HG03045 (cell line): ENCODE data around the gene ERAL1.
"Not testable (repeated sequence)": the region's sequence is repeated elsewhere in the genome, so short reads cannot be mapped to it uniquely, and the experiment has no call there.

Source experiments
- ATAC-seq: cut with Tn5 transposase; IDR thresholded peaks from one replicate; pipeline ENCODE4 v1.9.1; 2021; ENCODE audit warnings: mild to moderate bottlenecking, moderate library complexity; ENCODE audit not compliant: unreplicated experiment

The ERAL1 gene

DNA sequence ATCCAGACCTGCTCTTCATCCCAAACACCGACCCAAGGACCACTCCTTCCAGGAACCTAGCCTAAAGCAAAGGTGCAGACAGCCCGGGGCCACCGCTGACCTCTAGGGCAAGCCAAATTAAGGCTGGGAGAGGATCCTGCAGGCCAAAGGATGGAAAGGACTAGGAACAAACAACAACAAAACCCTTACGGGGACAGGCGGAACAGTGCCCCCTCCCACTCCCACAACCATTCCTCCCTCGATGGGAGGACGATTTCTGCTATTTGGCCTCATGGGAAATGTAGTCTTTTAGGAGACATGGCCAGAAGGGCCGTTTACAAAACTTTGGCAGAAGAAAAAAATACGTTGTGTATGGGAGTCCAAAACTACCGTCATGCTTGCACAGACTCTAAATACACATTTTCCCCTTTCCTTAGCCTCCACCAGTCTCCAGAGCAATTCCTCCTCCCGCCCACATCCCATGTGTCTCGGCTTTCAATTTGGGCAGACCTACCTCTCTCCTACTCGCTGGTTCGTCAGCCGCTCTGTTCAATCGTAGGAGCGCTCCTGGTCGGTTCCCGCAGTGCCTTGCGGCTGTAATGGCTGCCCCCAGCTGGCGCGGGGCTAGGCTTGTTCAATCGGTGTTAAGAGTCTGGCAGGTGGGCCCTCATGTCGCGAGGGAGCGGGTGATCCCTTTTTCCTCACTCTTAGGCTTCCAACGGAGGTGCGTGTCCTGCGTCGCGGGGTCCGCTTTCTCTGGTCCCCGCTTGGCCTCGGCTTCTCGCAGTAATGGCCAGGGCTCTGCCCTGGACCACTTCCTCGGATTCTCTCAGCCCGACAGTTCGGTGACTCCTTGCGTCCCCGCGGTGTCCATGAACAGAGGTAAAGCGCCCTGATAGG, at the start of gene ERAL1:
Gene ERAL1, plus strand, starts transcription at position 560 of the 879 bp plus-strand sequence. Its CDS starts 19 bp downstream, at position 579.
- peak; percentile 86 for ATAC-seq

DNA sequence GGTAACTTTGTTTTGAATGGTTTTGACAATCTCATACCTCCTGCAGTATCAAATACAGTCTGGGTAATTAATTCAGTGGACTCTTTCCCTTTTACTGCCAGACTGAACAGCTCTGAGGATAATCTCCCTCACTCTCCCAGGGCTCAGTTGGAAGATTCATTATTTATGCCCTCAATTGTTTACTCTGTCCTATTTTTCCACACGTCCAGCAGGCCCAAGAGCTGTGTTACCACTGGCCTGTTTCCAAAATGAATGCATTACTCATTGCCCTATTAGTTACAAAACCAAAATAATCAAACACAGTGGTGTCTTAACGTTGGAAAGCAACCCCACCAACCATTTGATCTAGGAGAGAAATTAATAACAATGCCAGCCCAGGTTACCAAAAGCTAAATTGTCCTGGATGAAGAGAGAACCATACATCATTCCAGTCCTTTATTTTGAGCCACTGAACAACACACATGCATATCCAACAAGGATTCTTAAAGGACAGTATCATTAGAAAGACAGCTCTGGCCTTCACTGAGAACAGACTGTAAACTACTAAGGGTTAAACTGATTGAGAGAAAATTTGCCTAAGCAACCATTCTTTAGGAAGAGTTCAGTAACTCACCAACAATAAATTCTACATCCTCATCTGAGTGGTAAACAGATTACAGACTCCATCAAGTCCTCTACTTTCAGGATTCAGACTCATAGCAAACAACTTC, 46.7 kb upstream of the ERAL1 start:
- ATAC-seq = no peak

GRCh38 chr17:28810437-28810836, 44.4 kb upstream of the ERAL1 start:
- ATAC-seq = no peak

- no peak for ATAC-seq
Measured at GRCh38 chr17:28811651-28812090, 43.1 kb upstream of the ERAL1 start.

- ATAC-seq = peak; percentile 99
Measured at GRCh38 chr17:28812091-28812747, 42.6 kb upstream of the ERAL1 start.

DNA sequence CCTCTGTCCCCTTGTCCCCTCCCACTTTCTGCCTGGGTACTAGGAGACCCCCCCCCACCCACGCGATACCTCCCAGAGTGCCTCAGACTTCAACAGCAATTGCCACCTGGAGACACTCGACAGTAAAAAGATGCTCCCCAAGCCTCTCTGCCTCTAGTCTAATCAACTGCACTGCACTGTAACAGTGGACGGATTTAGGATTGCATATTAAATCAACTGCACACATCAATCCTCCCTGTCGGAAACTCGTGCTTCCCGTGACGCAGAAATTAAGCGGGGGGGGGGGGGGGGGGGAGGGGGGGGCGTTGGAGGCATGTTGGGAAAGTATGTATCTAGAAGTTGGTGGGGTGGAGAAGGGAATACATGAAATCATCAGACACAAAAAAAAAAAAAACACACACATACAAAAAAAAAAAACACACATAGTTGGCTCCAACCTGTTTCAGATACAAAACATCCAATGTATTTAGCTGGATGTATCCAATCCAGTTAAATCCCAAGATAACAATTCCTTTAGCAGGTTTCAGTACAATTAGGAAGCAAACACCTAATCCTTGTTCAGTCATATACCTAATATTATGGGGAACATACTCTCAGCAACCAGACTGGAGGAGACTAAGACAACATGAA, 42.0 kb upstream of the ERAL1 start:
- ATAC-seq = no peak

DNA sequence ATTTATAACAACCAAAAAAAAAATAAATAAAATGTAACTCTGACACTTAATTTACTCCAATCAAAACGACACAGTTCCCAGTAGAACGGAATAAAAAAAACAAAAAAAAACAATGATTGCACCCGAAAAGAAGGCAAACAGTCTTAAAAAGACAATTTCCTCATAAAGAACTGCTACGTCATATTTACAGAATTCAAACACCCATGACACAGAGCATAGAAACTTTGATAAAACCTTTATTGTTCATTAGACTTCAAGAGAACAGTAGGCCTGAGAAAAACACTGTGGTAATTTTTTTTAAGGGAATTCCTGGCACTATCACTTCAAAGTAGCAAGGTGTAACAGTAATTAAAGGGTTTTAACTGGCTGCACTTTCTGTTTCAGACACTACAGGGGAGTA, 38.3 kb upstream of the ERAL1 start:
- ATAC-seq = no peak

DNA sequence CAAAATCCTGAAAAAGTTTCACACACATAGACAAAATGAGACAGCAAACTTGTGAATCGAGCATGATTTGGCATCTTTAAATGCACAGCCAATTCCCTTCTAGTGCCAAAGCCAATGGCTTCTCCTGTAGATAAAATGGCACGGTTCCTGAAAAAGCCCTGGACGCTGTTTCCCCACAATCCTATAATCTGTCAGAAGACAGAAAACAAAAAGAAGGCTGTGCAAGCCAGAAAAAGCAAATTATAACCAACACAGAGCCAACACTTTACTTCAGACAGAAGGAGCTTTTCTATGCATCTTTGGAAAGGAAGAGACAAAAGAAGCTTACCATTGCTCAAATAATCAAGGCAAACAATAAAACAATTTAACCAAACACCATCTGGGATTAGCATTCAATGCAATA, 36.0 kb upstream of the ERAL1 start:
- ATAC-seq = no peak

DNA sequence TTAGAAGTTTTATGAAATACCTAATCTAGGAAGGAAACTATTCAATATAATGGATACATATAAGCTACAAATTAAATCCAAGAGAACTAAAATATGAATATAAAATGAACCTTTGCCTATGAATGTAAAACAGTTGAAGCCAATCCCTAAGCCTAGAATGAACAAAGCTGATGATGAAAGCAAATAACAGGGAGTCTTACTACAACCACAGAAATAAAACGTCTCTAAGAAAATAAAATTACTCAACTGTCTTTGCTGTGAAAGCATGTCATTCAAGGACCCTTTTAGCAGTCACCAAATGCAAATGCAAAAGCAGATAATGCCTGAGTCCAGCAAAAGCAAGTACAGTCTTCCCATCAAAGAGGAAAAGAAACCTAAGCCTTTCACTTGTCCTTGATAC, 35.2 kb upstream of the ERAL1 start:
- no peak for ATAC-seq

- ATAC-seq = no peak
Measured at GRCh38 chr17:28827672-28828071, 27.1 kb upstream of the ERAL1 start.

DNA sequence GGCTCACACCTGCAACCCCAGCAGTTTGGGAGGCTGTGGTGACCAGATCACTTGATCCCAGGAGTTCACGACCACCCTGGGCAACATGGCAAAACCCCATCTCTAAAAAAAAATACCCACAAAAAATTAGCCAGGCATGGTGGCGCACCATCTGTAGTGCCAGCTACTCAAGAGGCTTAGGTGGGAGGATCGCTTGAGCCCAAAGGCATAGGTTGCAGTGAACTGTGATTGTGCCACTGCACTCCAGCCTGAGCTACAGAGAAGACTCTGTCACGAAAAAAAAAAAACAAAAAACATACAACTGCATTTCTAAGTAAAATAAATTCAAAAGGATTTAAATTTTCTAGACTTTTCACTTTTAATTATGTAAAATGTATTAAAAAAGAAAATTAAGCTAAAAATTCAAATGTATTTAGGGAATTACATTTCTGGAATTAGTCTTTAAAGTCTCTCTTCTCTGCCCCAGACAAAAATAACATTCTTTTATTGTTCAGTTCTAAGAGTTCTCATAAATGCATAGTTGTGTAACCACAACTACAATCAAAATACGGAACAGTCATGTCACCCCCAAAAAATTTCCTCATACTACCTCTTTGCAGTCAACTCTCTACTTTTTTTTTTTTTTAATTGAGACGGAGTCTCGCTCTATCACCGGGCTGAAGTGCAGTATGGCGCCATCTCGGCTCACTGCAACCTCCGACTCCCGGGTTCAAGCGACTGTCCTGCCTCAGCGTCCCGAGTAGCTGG, 26.3 kb upstream of the ERAL1 start:
- ATAC-seq = no peak

DNA sequence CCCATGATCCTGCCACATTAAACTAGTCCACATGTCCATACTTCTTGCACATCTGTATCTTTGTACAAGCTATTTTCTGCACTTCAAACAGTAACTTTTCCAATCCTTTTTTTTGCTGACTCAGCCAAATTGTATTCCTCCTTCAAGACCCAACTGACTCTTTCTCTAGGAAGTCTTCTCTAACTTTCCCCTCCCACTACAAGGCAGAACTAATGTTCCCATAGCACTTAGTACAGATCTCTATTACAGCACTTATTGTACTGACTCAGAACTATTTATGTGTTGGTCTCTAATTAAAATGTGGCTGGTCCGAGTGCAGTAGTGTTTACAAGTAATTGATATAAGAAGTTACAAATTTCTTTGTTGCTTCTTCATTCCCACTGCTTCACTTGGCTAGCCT, 20.4 kb upstream of the ERAL1 start:
- ATAC-seq = no peak

DNA sequence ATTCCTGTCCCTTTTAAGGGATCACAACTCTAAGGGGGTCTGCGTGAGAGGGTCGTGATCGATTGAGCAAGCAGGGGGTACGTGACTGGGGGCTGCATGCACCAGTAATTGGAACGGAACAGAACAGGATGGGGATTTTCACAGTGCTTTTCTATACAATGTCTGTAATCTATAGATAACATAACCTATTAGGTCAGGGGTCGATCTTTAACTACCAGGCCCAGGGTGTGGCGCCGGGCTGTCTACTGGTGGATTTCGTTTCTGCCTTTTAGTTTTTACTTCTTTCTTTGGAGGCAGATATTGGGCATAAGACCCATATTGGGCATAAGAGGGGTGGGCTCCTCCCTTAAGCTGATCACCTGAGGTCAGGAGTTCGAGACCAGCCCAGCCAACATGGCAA, 18.3 kb upstream of the ERAL1 start:
- ATAC-seq = not testable (repeated sequence)

GRCh38 chr17:28839221-28839620, 15.6 kb upstream of the ERAL1 start:
- no peak for ATAC-seq

- ATAC-seq = no peak
Measured at GRCh38 chr17:28841901-28842281, 12.9 kb upstream of the ERAL1 start.

- peak; percentile 88 for ATAC-seq
Measured at GRCh38 chr17:28842282-28843012, 12.4 kb upstream of the ERAL1 start, which contains the start of gene FAM222B. Gene FAM222B (minus strand): TSS chr17:28842790. CDS start chr17:28766667, 76,123 bp downstream.

- ATAC-seq = no peak
Measured at GRCh38 chr17:28843816-28844148, 11.0 kb upstream of the ERAL1 start.

- ATAC-seq = no peak
Measured at GRCh38 chr17:28846231-28846630, 8.6 kb upstream of the ERAL1 start.

DNA sequence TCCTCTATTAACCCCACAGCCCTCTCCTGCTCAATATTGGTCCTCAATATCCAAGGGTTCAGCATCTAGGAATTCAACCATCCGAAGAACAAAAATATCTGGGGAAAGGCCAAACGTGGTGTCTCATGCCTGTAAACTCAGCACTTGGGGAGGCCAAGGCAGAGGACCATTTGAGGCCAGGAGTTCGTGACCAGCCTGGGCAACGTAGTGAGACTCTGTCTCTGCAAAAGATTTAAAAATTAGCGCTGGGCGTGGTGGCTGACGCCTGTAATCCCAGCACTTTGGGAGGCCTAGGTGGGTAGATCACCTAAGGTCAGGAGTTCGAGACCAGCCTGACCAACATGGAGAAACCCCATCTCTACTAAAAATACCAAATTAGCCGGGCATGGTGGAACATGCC, 8.1 kb upstream of the ERAL1 start:
- ATAC-seq = not testable (repeated sequence)

- ATAC-seq = not testable (repeated sequence)
Measured at GRCh38 chr17:28848667-28849066, 6.1 kb upstream of the ERAL1 start.
